KMS-11 (cell line): Measurements from ENCODE around the gene RBFOX2.

ENCODE experiments used
- H2AFZ ChIP-seq: fragments of 200-600 bp; sonication (generic); 2 replicates; pipeline ENCODE4 v1.6.1; 2016; ENCODE audit warnings: antibody characterized with exemption, mixed run types, low read depth
- H3K27ac ChIP-seq: fragments of 200-600 bp; sonication (generic); 2 replicates; pipeline ENCODE4 v1.6.1; 2016; ENCODE audit warnings: mild to moderate bottlenecking, mixed run types
- H3K27me3 ChIP-seq: fragments of 200-600 bp; sonication (generic); 2 replicates; pipeline ENCODE4 v1.6.1; 2017; ENCODE audit warnings: mild to moderate bottlenecking, low read depth, mixed run types, moderate library complexity; ENCODE audit not compliant: insufficient read depth
- H3K36me3 ChIP-seq: fragments of 200-600 bp; sonication (generic); 2 replicates; pipeline ENCODE4 v1.6.1; 2017; ENCODE audit warnings: mild to moderate bottlenecking, mixed run types; ENCODE audit not compliant: insufficient read depth
- H3K4me1 ChIP-seq: fragments of 200-600 bp; sonication (generic); 2 replicates; pipeline ENCODE4 v1.6.1; 2016; ENCODE audit warnings: mild to moderate bottlenecking, low read depth, mixed run types; ENCODE audit not compliant: poor library complexity, severe bottlenecking
- H3K4me2 ChIP-seq: fragments of 200-600 bp; sonication (generic); 2 replicates; pipeline ENCODE4 v1.7.0; 2016; ENCODE audit warnings: mild to moderate bottlenecking, mixed run types
- H3K4me3 ChIP-seq: fragments of 200-600 bp; sonication (generic); IDR thresholded peaks from 2 replicates; pipeline ENCODE4 v1.6.1; 2017; ENCODE audit warnings: low read depth, low read length, mixed read lengths; ENCODE audit not compliant: insufficient read depth
- H3K79me2 ChIP-seq: fragments of 200-600 bp; sonication (generic); 2 replicates; pipeline ENCODE4 v1.6.1; 2016; ENCODE audit warnings: low read depth, mixed run types; ENCODE audit not compliant: insufficient read depth
- H3K9ac ChIP-seq: fragments of 200-600 bp; sonication (generic); 2 replicates; pipeline ENCODE4 v1.6.1; 2016; ENCODE audit warnings: mild to moderate bottlenecking, mixed run types
- H4K20me1 ChIP-seq: fragments of 200-600 bp; sonication (generic); 2 replicates; pipeline ENCODE4 v1.6.1; 2016; ENCODE audit warnings: mild to moderate bottlenecking, mixed run types; ENCODE audit not compliant: insufficient read depth
- CTCF ChIP-seq: fragments of 200-600 bp; sonication (generic); conservative IDR thresholded peaks from 2 replicates; pipeline ENCODE4 v1.6.1; 2017; ENCODE audit warnings: low read depth, mild to moderate bottlenecking, antibody characterized with exemption, low read length, moderate library complexity, mixed read lengths

The RBFOX2 gene

GRCh38 chr22:35963237-35963810 lies 65.3 kb downstream of the RBFOX2 start:
- no peaks in the 10 kb centered on the region for H3K4me1 ChIP-seq
- no peak overlapping the region for H3K4me2 ChIP-seq
- no peak overlapping the region for H3K4me3 ChIP-seq
- H2AFZ ChIP-seq = no peak overlapping the region
- H3K79me2 ChIP-seq = no peaks in the 10 kb centered on the region
- no peak overlapping the region for H3K27ac ChIP-seq
- H3K27me3 ChIP-seq = no peaks in the 10 kb centered on the region
- no peaks in the 10 kb centered on the region for H4K20me1 ChIP-seq
- no peak for TF ChIP-seq CTCF
- no peaks in the 10 kb centered on the region for H3K36me3 ChIP-seq
- no peak overlapping the region for H3K9ac ChIP-seq

GRCh38 chr22:35961480-35962295 lies 66.9 kb downstream of the RBFOX2 start:
- H3K4me1 ChIP-seq = peaks cover 5% of the 10 kb centered on the region
- no peak overlapping the region for H3K4me2 ChIP-seq
- H3K27ac ChIP-seq = no peak overlapping the region
- no peaks in the 10 kb centered on the region for H3K27me3 ChIP-seq
- no peaks in the 10 kb centered on the region for H3K79me2 ChIP-seq
- TF ChIP-seq CTCF = no peak
- H3K4me3 ChIP-seq = no peak overlapping the region
- H2AFZ ChIP-seq = no peak overlapping the region
- no peak overlapping the region for H3K9ac ChIP-seq
- H4K20me1 ChIP-seq = no peaks in the 10 kb centered on the region
- no peaks in the 10 kb centered on the region for H3K36me3 ChIP-seq

- TF ChIP-seq CTCF = no peak
- no peak overlapping the region for H2AFZ ChIP-seq
- H3K79me2 ChIP-seq = no peaks in the 10 kb centered on the region
- no peak overlapping the region for H3K4me3 ChIP-seq
- no peaks in the 10 kb centered on the region for H3K36me3 ChIP-seq
- H3K27ac ChIP-seq = no peak overlapping the region
- no peaks in the 10 kb centered on the region for H3K27me3 ChIP-seq
- H4K20me1 ChIP-seq = no peaks in the 10 kb centered on the region
- H3K4me2 ChIP-seq = no peak overlapping the region
- H3K9ac ChIP-seq = no peak overlapping the region
- H3K4me1 ChIP-seq = peaks cover 5% of the 10 kb centered on the region
Measured at GRCh38 chr22:35960854-35961253, 67.8 kb downstream of the RBFOX2 start.

- Histone ChIP-seq H2AFZ (no peak overlapping the region), H3K4me1 (peaks cover 13% of the 10 kb centered on the region), H4K20me1 (no peaks in the 10 kb centered on the region), H3K4me2 (no peak overlapping the region), H3K79me2 (no peaks in the 10 kb centered on the region), H3K36me3 (no peaks in the 10 kb centered on the region), H3K27me3 (no peaks in the 10 kb centered on the region), H3K9ac (no peak overlapping the region), H3K27ac (no peak overlapping the region), H3K4me3 (no peak overlapping the region)
- TF ChIP-seq CTCF = no peak
Measured at GRCh38 chr22:35959121-35959800, 69.4 kb downstream of the RBFOX2 start.
